HL-60 (cell line): ENCODE results near the gene DHX30.

Experiments used
- GABPA ChIP-seq: IDR thresholded peaks from 2 replicates; pipeline ENCODE4 v1.6.1; 2012; ENCODE audit warnings: low read depth
- POLR2AphosphoS5 ChIP-seq: IDR thresholded peaks from 2 replicates; pipeline ENCODE4 v1.6.1; 2012; ENCODE audit warnings: low read depth
- TF ChIP-seq, protein P1 (sequence below): IDR thresholded peaks from one replicate; pipeline ENCODE4 v1.5.1; 2011; ENCODE audit warnings: low read length, control low read depth, inconsistent platforms; ENCODE audit not compliant: insufficient read depth
- TF ChIP-seq, protein P2 (sequence below): IDR thresholded peaks from 2 replicates; pipeline ENCODE4 v1.6.1; 2012; ENCODE audit warnings: low read depth; ENCODE audit not compliant: insufficient replicate concordance

DNA sequence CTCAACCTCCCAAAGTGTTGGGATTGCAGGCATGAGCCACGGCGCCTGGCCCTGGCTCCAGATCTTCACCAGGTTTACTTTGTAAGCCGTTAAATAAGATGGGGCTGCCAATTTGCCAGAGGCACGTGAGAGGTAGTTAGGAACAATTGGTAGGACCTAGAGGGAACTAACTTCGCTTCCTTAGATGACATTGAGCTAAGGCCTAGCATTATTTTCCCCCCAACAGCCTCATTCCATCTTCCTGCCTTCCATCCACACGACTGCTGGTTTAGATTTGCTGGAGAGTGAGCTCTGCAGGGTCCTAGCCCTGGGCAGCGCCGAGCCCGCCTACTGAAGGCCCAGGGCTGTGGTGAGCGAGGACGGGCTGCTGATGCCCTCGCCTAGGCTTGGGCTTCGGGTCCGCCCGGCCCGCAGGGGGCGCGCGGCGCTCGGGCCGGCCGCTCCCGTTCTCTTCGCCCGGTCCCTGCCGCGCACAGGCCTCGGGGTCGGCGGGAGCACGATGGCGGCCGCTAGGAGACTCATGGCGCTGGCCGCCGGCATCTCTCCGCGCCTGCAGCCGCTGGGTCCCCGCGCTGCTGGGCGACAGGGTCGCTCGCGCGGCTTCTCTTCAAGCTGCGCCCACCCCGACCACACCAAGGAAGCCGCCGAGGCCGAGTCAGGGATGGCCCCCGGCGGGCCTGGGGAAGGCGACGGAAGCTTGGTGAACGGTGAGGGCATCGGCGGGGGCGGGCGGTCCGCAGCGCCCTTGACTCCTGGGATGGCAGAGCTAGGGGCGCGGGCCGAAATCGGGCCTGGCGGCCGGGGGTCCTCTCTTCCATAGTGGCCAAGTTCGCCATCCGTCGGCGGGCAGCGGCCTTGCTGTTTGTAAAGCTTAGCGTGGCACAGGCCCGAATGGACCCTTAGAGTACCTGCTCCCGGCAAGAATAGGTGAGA lies 21.9 kb downstream of the DHX30 start:
- TF ChIP-seq, protein P1, sequence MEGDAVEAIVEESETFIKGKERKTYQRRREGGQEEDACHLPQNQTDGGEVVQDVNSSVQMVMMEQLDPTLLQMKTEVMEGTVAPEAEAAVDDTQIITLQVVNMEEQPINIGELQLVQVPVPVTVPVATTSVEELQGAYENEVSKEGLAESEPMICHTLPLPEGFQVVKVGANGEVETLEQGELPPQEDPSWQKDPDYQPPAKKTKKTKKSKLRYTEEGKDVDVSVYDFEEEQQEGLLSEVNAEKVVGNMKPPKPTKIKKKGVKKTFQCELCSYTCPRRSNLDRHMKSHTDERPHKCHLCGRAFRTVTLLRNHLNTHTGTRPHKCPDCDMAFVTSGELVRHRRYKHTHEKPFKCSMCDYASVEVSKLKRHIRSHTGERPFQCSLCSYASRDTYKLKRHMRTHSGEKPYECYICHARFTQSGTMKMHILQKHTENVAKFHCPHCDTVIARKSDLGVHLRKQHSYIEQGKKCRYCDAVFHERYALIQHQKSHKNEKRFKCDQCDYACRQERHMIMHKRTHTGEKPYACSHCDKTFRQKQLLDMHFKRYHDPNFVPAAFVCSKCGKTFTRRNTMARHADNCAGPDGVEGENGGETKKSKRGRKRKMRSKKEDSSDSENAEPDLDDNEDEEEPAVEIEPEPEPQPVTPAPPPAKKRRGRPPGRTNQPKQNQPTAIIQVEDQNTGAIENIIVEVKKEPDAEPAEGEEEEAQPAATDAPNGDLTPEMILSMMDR: peak; percentile 73
- TF ChIP-seq, protein P2, sequence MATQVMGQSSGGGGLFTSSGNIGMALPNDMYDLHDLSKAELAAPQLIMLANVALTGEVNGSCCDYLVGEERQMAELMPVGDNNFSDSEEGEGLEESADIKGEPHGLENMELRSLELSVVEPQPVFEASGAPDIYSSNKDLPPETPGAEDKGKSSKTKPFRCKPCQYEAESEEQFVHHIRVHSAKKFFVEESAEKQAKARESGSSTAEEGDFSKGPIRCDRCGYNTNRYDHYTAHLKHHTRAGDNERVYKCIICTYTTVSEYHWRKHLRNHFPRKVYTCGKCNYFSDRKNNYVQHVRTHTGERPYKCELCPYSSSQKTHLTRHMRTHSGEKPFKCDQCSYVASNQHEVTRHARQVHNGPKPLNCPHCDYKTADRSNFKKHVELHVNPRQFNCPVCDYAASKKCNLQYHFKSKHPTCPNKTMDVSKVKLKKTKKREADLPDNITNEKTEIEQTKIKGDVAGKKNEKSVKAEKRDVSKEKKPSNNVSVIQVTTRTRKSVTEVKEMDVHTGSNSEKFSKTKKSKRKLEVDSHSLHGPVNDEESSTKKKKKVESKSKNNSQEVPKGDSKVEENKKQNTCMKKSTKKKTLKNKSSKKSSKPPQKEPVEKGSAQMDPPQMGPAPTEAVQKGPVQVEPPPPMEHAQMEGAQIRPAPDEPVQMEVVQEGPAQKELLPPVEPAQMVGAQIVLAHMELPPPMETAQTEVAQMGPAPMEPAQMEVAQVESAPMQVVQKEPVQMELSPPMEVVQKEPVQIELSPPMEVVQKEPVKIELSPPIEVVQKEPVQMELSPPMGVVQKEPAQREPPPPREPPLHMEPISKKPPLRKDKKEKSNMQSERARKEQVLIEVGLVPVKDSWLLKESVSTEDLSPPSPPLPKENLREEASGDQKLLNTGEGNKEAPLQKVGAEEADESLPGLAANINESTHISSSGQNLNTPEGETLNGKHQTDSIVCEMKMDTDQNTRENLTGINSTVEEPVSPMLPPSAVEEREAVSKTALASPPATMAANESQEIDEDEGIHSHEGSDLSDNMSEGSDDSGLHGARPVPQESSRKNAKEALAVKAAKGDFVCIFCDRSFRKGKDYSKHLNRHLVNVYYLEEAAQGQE: peak; percentile 76
- TF ChIP-seq POLR2AphosphoS5: peak; percentile 81
- no peak for TF ChIP-seq GABPA
